Mammary epithelial cell (primary cell): ENCODE measurements around the gene CKMT2.

Experiments
- EZH2 ChIP-seq: IDR thresholded peaks from 2 replicates; pipeline ENCODE4 v1.6.1; 2012; ENCODE audit warnings: low read length, inconsistent platforms, borderline replicate concordance
- TF ChIP-seq, protein P1 (sequence below), 2 donors: IDR thresholded peaks in 1 of 2; conservative IDR thresholded peaks in 1 of 2; 2 replicates each; pipeline ENCODE4 v1.5.1; 2011 to 2012; ENCODE audit warnings: inconsistent platforms in 2 of 2, low read length in 2 of 2, mild to moderate bottlenecking in 2 of 2, control low read depth in 1 of 2, low read depth in 1 of 2; ENCODE audit not compliant: insufficient read depth in 1 of 2; ENCODE audit errors: extremely low read depth in 1 of 2

DNA sequence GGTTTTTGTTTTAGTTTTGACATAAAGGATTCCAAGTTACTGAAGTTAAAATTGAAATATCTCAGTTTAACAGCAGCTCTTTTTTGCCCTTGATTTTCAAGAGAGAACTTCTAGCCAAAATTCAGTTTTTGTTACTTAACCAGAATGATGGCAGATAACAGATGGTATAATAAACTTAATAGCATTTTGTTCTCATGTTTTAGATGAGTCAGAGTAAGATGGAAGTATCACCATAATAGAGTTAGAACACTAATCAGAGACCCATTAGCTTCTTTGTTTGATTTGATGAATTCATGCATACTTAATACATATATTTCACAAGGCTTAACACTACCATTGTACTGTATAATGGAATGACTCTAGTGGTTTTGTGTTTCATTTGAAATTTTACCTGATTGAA is 80.2 kb downstream of the CKMT2 start:
- TF ChIP-seq, protein P1, sequence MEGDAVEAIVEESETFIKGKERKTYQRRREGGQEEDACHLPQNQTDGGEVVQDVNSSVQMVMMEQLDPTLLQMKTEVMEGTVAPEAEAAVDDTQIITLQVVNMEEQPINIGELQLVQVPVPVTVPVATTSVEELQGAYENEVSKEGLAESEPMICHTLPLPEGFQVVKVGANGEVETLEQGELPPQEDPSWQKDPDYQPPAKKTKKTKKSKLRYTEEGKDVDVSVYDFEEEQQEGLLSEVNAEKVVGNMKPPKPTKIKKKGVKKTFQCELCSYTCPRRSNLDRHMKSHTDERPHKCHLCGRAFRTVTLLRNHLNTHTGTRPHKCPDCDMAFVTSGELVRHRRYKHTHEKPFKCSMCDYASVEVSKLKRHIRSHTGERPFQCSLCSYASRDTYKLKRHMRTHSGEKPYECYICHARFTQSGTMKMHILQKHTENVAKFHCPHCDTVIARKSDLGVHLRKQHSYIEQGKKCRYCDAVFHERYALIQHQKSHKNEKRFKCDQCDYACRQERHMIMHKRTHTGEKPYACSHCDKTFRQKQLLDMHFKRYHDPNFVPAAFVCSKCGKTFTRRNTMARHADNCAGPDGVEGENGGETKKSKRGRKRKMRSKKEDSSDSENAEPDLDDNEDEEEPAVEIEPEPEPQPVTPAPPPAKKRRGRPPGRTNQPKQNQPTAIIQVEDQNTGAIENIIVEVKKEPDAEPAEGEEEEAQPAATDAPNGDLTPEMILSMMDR (conservative IDR thresholded peaks at IDR 0.05 in 1 of 2, IDR thresholded peaks at IDR 0.05 in 1 of 2; ENCODE audit: extremely low read depth in 1 of 2, insufficient read depth in 1 of 2, low read depth in 1 of 2, low read length in 2 of 2): no peak
- no peak for TF ChIP-seq EZH2
